ENCODE results near the gene DCST1.

The DCST1 gene

DNA sequence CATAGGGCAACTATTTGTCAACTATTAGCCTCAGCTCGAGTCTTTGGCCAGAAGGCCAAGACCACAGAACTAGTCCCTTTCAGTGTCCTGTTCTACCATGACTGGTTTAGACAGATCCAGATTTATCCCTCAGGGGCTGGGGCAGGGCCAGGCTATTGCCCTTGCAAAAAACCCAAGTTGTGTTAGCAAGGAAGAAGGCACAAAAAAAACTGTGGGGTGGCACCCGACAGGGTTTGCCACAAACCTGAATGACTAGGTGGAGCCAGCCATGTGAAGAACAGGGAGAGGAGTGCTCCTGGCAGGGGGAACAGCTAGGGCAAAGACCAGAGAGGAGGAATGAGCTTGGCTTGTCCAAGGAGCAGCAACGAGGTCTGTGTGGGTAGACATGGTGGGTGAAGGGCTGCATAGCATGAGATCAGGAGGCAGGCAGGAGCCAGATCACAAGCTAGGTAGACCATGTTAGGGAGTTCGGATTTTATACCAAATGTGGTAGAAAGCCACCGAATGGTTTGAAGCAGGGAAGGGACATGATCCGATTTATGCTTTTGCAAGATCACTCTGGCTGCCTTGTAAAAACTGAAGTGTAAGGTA is 4.3 kb downstream of the DCST1 start:
- Histone ChIP-seq H3K9me3 (ENCODE audit: insufficient read depth, low read length) (no peaks in the 10 kb centered on the region), H3K4me3 (ENCODE audit: insufficient read length, low read depth) (no peak overlapping the region), H3K36me3 (ENCODE audit: insufficient read depth, insufficient read length, low read length) (no peaks in the 10 kb centered on the region), H3K4me1 (ENCODE audit: insufficient read depth, insufficient read length) (peaks cover 8% of the 10 kb centered on the region), H3K27me3 (ENCODE audit: insufficient read depth, insufficient read length) (no peaks in the 10 kb centered on the region), H3K9ac (ENCODE audit: insufficient read length, low read depth) (no peak overlapping the region)
- TF ChIP-seq ZNF274 (IDR thresholded peaks at IDR 0.05; ENCODE audit: low read depth, low read length) (no peak), YY1 (IDR thresholded peaks at IDR 0.05; ENCODE audit: insufficient read depth, insufficient read length) (no peak), SUZ12 (IDR thresholded peaks at IDR 0.05; ENCODE audit: extremely low read depth, insufficient read depth, insufficient read length) (no peak)
- DNase-seq (ENCODE audit: low read depth, low spot score): no peak

DNA sequence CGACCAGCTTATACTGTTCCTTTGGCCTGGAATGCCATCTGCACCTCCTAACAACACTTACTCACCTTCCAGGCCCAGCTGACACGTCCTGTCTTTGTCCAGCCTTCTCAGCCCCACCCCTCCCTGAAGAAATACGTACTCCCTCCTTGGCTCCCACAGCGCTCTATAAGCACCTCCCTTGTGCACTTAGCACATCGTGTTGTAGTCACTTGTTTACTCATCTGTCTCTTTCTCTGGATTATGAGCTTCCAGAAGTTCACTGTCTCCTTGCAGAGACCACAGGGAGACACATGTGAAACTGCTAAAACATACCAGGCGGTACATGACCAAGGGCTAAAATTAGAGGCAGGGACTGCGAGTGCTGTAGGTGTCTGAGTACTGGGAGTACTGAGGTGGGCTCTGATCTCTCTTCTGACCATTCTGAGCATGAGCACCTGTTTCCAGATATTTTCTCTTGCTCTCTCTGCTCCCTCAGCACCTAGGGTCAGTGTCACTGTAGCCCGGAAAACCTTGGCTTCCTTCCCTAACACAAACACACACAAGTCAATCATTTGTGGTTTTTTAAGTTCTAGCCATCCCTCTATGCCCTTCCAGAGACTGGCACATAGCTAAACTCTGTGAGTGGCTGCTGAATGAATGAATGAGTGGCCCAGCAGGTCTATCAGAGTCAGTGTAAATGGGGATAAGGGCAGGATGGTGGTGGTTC is 5.1 kb downstream of the DCST1 start:
- Histone ChIP-seq H3K9me3 (ENCODE audit: insufficient read depth, low read length) (no peaks in the 10 kb centered on the region), H3K27me3 (ENCODE audit: insufficient read depth, insufficient read length) (no peaks in the 10 kb centered on the region), H3K36me3 (ENCODE audit: insufficient read depth, insufficient read length, low read length) (no peaks in the 10 kb centered on the region), H3K4me3 (ENCODE audit: insufficient read length, low read depth) (no peak overlapping the region), H3K9ac (ENCODE audit: insufficient read length, low read depth) (no peak overlapping the region), H3K4me1 (ENCODE audit: insufficient read depth, insufficient read length) (peaks cover 9% of the 10 kb centered on the region)
- no peak for DNase-seq (ENCODE audit: low read depth, low spot score)
- TF ChIP-seq SUZ12 (IDR thresholded peaks at IDR 0.05; ENCODE audit: extremely low read depth, insufficient read depth, insufficient read length): no peak
- TF ChIP-seq ZNF274 (IDR thresholded peaks at IDR 0.05; ENCODE audit: low read depth, low read length): no peak
- no peak for TF ChIP-seq YY1 (IDR thresholded peaks at IDR 0.05; ENCODE audit: insufficient read depth, insufficient read length)

DNA sequence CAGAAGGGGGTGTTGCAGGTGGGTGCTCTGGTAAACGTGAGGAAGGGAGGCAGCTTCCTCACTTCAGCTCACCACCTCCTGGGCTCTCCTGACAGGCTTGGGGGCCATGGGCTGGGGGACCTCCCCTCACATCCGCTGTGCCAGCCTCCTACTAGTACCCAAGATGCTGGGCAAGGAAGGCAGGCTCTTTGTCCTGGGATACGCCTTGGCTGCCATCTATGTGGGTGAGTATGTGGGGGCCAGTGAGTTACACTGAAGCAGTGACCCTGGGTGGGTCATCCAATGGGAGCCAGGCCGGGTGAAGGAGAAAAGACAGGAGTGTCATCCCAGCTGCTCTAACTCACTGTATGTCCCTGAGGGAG is 5.7 kb downstream of the DCST1 start:
- no peak for TF ChIP-seq ZNF274 (IDR thresholded peaks at IDR 0.05; ENCODE audit: low read depth, low read length)
- Histone ChIP-seq H3K4me3 (ENCODE audit: insufficient read length, low read depth) (no peak overlapping the region), H3K9ac (ENCODE audit: insufficient read length, low read depth) (no peak overlapping the region), H3K4me1 (ENCODE audit: insufficient read depth, insufficient read length) (peaks cover 12% of the 10 kb centered on the region), H3K9me3 (ENCODE audit: insufficient read depth, low read length) (no peaks in the 10 kb centered on the region), H3K36me3 (ENCODE audit: insufficient read depth, insufficient read length, low read length) (no peaks in the 10 kb centered on the region), H3K27me3 (ENCODE audit: insufficient read depth, insufficient read length) (no peaks in the 10 kb centered on the region)
- no peak for DNase-seq (ENCODE audit: low read depth, low spot score)

DNA sequence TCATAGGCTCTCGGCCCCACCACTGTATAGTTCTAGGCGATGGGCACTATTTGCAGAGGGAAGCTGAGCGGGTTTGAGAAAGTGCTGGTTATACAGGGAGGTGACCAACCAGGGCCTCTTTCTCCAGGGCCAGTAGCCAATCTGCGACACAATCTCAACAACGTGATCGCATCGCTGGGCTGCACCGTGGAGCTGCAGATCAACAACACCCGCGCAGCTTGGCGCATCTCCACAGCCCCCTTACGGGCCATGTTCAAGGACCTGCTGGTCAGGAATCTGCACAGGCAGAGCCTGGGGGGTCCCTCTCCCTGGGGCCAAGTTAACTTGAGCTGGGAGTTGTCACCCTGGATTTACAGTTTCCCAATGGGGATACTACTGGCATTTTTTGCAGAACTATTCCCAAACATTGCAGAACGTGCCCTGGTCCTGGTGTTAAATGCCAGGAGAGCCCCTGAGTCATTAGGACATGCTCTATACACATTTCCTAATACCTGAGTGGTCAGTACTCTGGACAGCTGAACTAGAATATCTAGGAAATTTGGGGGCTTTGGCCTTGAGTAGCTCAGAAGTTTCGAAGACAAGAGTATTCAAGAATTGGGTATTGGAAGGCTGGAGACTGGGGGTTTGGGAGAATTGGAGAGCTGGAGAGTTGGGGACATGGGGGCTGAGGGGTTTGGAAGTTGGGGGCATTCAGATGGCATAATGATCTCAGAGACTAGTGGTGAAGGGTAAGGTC is 6.9 kb downstream of the DCST1 start:
- DNase-seq (ENCODE audit: low read depth, low spot score): no peak
- Histone ChIP-seq H3K9ac (ENCODE audit: insufficient read length, low read depth) (no peak overlapping the region), H3K4me1 (ENCODE audit: insufficient read depth, insufficient read length) (peaks cover 22% of the 10 kb centered on the region), H3K36me3 (ENCODE audit: insufficient read depth, insufficient read length, low read length) (no peaks in the 10 kb centered on the region), H3K4me3 (ENCODE audit: insufficient read length, low read depth) (no peak overlapping the region), H3K9me3 (ENCODE audit: insufficient read depth, low read length) (no peaks in the 10 kb centered on the region), H3K27me3 (ENCODE audit: insufficient read depth, insufficient read length) (no peaks in the 10 kb centered on the region)
- TF ChIP-seq SUZ12 (IDR thresholded peaks at IDR 0.05; ENCODE audit: extremely low read depth, insufficient read depth, insufficient read length) (no peak), ZNF274 (IDR thresholded peaks at IDR 0.05; ENCODE audit: low read depth, low read length) (no peak), YY1 (IDR thresholded peaks at IDR 0.05; ENCODE audit: insufficient read depth, insufficient read length) (no peak)

DNA sequence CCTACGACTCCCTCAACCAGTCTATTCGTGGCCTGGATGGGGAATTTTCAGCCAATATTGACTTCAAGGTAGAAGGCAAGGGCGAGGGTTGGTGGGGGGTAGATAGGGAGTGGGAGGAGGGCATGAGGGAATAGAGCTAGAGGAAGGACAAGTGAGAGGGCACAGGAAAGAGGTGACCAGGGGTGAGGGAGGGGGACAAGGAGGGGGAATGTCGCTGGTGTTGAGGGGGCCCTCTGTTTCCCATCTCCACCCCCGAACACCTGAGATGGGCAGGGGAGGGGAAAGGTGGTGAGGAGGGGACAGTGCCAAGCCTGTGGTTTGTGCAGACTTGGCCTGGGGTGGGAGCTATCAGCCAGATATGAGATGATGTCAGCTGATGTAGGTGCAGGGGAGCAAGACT is 9.2 kb downstream of the DCST1 start:
- DNase-seq (ENCODE audit: low read depth, low spot score): no peak
- H3K27me3 ChIP-seq (ENCODE audit: insufficient read depth, insufficient read length): no peaks in the 10 kb centered on the region
- H3K4me1 ChIP-seq (ENCODE audit: insufficient read depth, insufficient read length): peaks cover 30% of the 10 kb centered on the region
- no peak overlapping the region for H3K9ac ChIP-seq (ENCODE audit: insufficient read length, low read depth)
- H3K9me3 ChIP-seq (ENCODE audit: insufficient read depth, low read length): no peaks in the 10 kb centered on the region
- no peak for TF ChIP-seq SUZ12 (IDR thresholded peaks at IDR 0.05; ENCODE audit: extremely low read depth, insufficient read depth, insufficient read length)
- TF ChIP-seq ZNF274 (IDR thresholded peaks at IDR 0.05; ENCODE audit: low read depth, low read length): no peak
- no peak for TF ChIP-seq YY1 (IDR thresholded peaks at IDR 0.05; ENCODE audit: insufficient read depth, insufficient read length)
- no peak overlapping the region for H3K4me3 ChIP-seq (ENCODE audit: insufficient read length, low read depth)
- H3K36me3 ChIP-seq (ENCODE audit: insufficient read depth, insufficient read length, low read length): no peaks in the 10 kb centered on the region

DNA sequence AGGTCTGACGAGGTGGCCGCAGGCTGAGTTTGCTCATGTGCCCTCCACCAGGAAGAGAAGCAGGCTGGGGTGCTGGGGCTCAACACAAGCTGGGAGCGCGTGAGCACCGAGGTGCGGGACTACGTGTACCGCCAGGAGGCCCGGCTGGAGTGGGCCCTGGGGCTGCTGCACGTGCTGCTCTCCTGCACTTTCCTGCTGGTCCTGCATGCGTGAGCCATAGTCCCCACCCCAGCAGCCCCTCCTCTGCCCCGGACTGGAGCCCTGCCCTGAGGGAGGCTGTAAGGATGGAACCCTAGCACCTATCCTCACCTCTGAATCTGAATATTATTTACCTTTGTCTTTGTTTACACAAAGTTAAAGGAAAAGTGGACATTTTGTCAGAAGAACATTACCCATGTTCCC is 9.7 kb downstream of the DCST1 start:
- TF ChIP-seq ZNF274 (IDR thresholded peaks at IDR 0.05; ENCODE audit: low read depth, low read length): no peak
- no peak for TF ChIP-seq SUZ12 (IDR thresholded peaks at IDR 0.05; ENCODE audit: extremely low read depth, insufficient read depth, insufficient read length)
- H3K9ac ChIP-seq (ENCODE audit: insufficient read length, low read depth): no peak overlapping the region
- no peaks in the 10 kb centered on the region for H3K36me3 ChIP-seq (ENCODE audit: insufficient read depth, insufficient read length, low read length)
- no peak for DNase-seq (ENCODE audit: low read depth, low spot score)
- no peaks in the 10 kb centered on the region for H3K27me3 ChIP-seq (ENCODE audit: insufficient read depth, insufficient read length)
- no peak overlapping the region for H3K4me3 ChIP-seq (ENCODE audit: insufficient read length, low read depth)
- H3K4me1 ChIP-seq (ENCODE audit: insufficient read depth, insufficient read length): peaks cover 33% of the 10 kb centered on the region
- H3K9me3 ChIP-seq (ENCODE audit: insufficient read depth, low read length): no peaks in the 10 kb centered on the region

DNA sequence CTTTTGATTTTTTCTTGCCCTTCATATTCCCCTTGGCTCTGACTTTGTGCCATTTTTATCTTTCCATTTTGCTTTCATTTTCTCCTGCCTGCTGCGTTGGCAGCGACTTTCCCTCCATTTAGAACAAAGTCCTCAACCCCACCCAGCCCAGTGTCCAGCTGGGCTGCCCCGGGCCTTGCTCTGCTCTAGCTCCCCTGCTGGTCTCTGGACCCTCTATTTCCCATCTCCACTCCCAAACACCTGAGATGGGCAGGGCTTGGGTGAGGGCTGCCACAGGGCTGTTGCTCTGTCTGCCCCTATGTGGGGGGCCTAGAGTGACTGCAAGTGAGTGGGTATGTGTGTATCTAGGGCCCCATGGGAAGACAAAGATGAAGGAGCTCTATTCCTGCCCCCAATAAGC is 10.2 kb downstream of the DCST1 start:
- DNase-seq (ENCODE audit: low read depth, low spot score): no peak
- H3K9me3 ChIP-seq (ENCODE audit: insufficient read depth, low read length): no peaks in the 10 kb centered on the region
- H3K36me3 ChIP-seq (ENCODE audit: insufficient read depth, insufficient read length, low read length): no peaks in the 10 kb centered on the region
- no peak overlapping the region for H3K4me3 ChIP-seq (ENCODE audit: insufficient read length, low read depth)
- H3K4me1 ChIP-seq (ENCODE audit: insufficient read depth, insufficient read length): peaks cover 33% of the 10 kb centered on the region
- TF ChIP-seq SUZ12 (IDR thresholded peaks at IDR 0.05; ENCODE audit: extremely low read depth, insufficient read depth, insufficient read length) (no peak), ZNF274 (IDR thresholded peaks at IDR 0.05; ENCODE audit: low read depth, low read length) (no peak), YY1 (IDR thresholded peaks at IDR 0.05; ENCODE audit: insufficient read depth, insufficient read length) (no peak)
- H3K27me3 ChIP-seq (ENCODE audit: insufficient read depth, insufficient read length): no peaks in the 10 kb centered on the region
- no peak overlapping the region for H3K9ac ChIP-seq (ENCODE audit: insufficient read length, low read depth)
